H9 (cell line): ENCODE data around the gene ITSN1. TPM values are rescaled to one million over a fixed set of nuclear protein-coding genes. Genes with fewer than 3 reads are reported as not detected.

Experiments
- DNase-seq: peaks from one replicate; pipeline ENCODE4 v3.0.0-alpha.2; 2017
- H2AFZ ChIP-seq: one replicate; pipeline ENCODE4 v1.6.1; 2013; ENCODE audit warnings: mild to moderate bottlenecking, low read length, control low read depth, moderate library complexity
- H2AK5ac ChIP-seq: 2 replicates; pipeline ENCODE4 v1.6.1; 2013; ENCODE audit warnings: low read length, control low read depth, mixed read lengths; ENCODE audit not compliant: insufficient read length
- H2BK120ac ChIP-seq: one replicate; pipeline ENCODE4 v1.6.1; 2013; ENCODE audit warnings: low read depth, mild to moderate bottlenecking, low read length, control low read depth, inconsistent platforms; ENCODE audit not compliant: poor library complexity, severe bottlenecking
- H2BK12ac ChIP-seq: 2 replicates; pipeline ENCODE4 v1.6.1; 2013; ENCODE audit warnings: low read length, control low read depth, mixed read lengths, low read depth; ENCODE audit not compliant: insufficient read length
- H2BK15ac ChIP-seq: 2 replicates; pipeline ENCODE4 v1.6.1; 2013; ENCODE audit warnings: low read depth, low read length, control low read depth
- H2BK20ac ChIP-seq: one replicate; pipeline ENCODE4 v1.6.1; 2013; ENCODE audit warnings: low read depth, mild to moderate bottlenecking, low read length, control low read depth, inconsistent platforms; ENCODE audit not compliant: poor library complexity, severe bottlenecking
- H2BK5ac ChIP-seq: 2 replicates; pipeline ENCODE4 v1.6.1; 2013; ENCODE audit warnings: low read length, control low read depth, mixed read lengths; ENCODE audit not compliant: insufficient read length
- H3K14ac ChIP-seq: 2 replicates; pipeline ENCODE4 v1.6.1; 2013; ENCODE audit warnings: low read length, control low read depth; ENCODE audit not compliant: insufficient read depth
- H3K18ac ChIP-seq: 2 replicates; pipeline ENCODE4 v1.6.1; 2013; ENCODE audit warnings: low read depth, mild to moderate bottlenecking, mixed read lengths, low read length, control low read depth; ENCODE audit not compliant: insufficient read length
- H3K23ac ChIP-seq: 2 replicates; pipeline ENCODE4 v1.6.1; 2013; ENCODE audit warnings: low read length, control low read depth, mixed read lengths, low read depth; ENCODE audit not compliant: insufficient read length
- H3K23me2 ChIP-seq: 2 replicates; pipeline ENCODE4 v1.6.1; 2013; ENCODE audit warnings: low read depth, mild to moderate bottlenecking, mixed read lengths, low read length, control low read depth; ENCODE audit not compliant: insufficient read length, poor library complexity, severe bottlenecking
- H3K27ac ChIP-seq: 2 replicates; pipeline ENCODE4 v1.5.1; 2013; ENCODE audit warnings: low read length, control low read depth, mixed read lengths, low read depth; ENCODE audit not compliant: insufficient read length
- H3K27me3 ChIP-seq: 2 replicates; pipeline ENCODE4 v1.6.1; 2013; ENCODE audit warnings: low read length, control low read depth, inconsistent platforms; ENCODE audit not compliant: insufficient read depth
- H3K4ac ChIP-seq: 2 replicates; pipeline ENCODE4 v1.6.1; 2013; ENCODE audit warnings: low read depth, mild to moderate bottlenecking, control low read depth, inconsistent platforms, low read length, moderate library complexity
- H3K4me1 ChIP-seq: 2 replicates; pipeline ENCODE4 v1.6.1; 2013; ENCODE audit warnings: low read length, control low read depth, inconsistent platforms; ENCODE audit not compliant: insufficient read depth
- H3K4me2 ChIP-seq: 2 replicates; pipeline ENCODE4 v1.6.1; 2013; ENCODE audit warnings: low read length, control low read depth, mixed read lengths; ENCODE audit not compliant: insufficient read length, insufficient read depth
- H3K56ac ChIP-seq: 2 replicates; pipeline ENCODE4 v1.6.1; 2013; ENCODE audit warnings: low read depth, mild to moderate bottlenecking, mixed read lengths, low read length, control low read depth; ENCODE audit not compliant: insufficient read length
- H3K79me1 ChIP-seq: 2 replicates; pipeline ENCODE4 v1.6.1; 2013; ENCODE audit warnings: low read depth, mild to moderate bottlenecking, moderate library complexity, low read length, control low read depth, inconsistent platforms; ENCODE audit not compliant: insufficient read depth, poor library complexity, severe bottlenecking
- H3K79me2 ChIP-seq: 2 replicates; pipeline ENCODE4 v1.6.1; 2013; ENCODE audit warnings: low read length, control low read depth, inconsistent platforms; ENCODE audit not compliant: insufficient read depth
- H3K9ac ChIP-seq: 2 replicates; pipeline ENCODE4 v1.6.1; 2013; ENCODE audit warnings: low read length, control low read depth, mixed read lengths; ENCODE audit not compliant: insufficient read length; ENCODE audit errors: extremely low read depth
- H3K9me3 ChIP-seq: one replicate; pipeline ENCODE4 v1.6.1; 2013; ENCODE audit warnings: low read depth, low read length, inconsistent platforms; ENCODE audit not compliant: control insufficient read depth
- H3T11ph ChIP-seq: one replicate; pipeline ENCODE4 v1.6.1; 2013; ENCODE audit warnings: mild to moderate bottlenecking, low read length, control low read depth, inconsistent platforms
- H4K20me1 ChIP-seq: one replicate; pipeline ENCODE4 v1.6.1; 2013; ENCODE audit not compliant: control insufficient read depth, insufficient read length, insufficient read depth
- H4K5ac ChIP-seq: 2 replicates; pipeline ENCODE4 v1.6.1; 2013; ENCODE audit warnings: low read depth, mild to moderate bottlenecking, mixed read lengths, low read length, control low read depth; ENCODE audit not compliant: insufficient read length
- H4K8ac ChIP-seq: replicated peaks from 2 replicates; pipeline ENCODE4 v1.6.1; 2013; ENCODE audit warnings: low read length, control low read depth, mixed read lengths, low read depth; ENCODE audit not compliant: insufficient read length
- H4K91ac ChIP-seq: 2 replicates; pipeline ENCODE4 v1.6.1; 2013; ENCODE audit warnings: low read depth, mild to moderate bottlenecking, moderate library complexity, mixed read lengths, low read length, control low read depth; ENCODE audit not compliant: insufficient read length
- H3K27ac Mint-ChIP-seq, 3 experiments: 2 replicates in 2 of 3; 3 replicates in 1 of 3; pipeline ENCODE4 v1.8.0; 2020 to 2021; ENCODE audit warnings: mixed read lengths in 3 of 3, mild to moderate bottlenecking in 1 of 3, moderate library complexity in 1 of 3
- H3K27me3 Mint-ChIP-seq: 2 replicates; pipeline ENCODE4 v1.8.0; 2021; ENCODE audit warnings: low read depth, mild to moderate bottlenecking, moderate library complexity, mixed read lengths
- H3K36me3 Mint-ChIP-seq, 3 experiments: 2 replicates in 2 of 3; 3 replicates in 1 of 3; pipeline ENCODE4 v1.8.0; 2020 to 2021; ENCODE audit warnings: low read depth in 3 of 3, mixed read lengths in 3 of 3; ENCODE audit not compliant: insufficient read depth in 1 of 3
- H3K4me1 Mint-ChIP-seq, 2 experiments: 2 replicates each; pipeline ENCODE4 v1.8.0; 2020; ENCODE audit warnings: mixed read lengths in 2 of 2
- H3K4me3 Mint-ChIP-seq, 2 experiments: 2 replicates in 1 of 2; 3 replicates in 1 of 2; pipeline ENCODE4 v1.8.0; 2020 to 2021; ENCODE audit warnings: mild to moderate bottlenecking in 2 of 2, mixed read lengths in 2 of 2, moderate library complexity in 1 of 2
- H3K9me3 Mint-ChIP-seq, 2 experiments: 2 replicates in 1 of 2; 3 replicates in 1 of 2; pipeline ENCODE4 v1.8.0; 2020; ENCODE audit warnings: mild to moderate bottlenecking in 2 of 2, mixed read lengths in 2 of 2, moderate library complexity in 1 of 2
- WGBS: extraction: QIAGEN DNeasy Blood & Tissue Kit; methylation state at CpG from one replicate; pipeline ENCODE4 v1.1.7; 2013; ENCODE audit warnings: missing lambda C conversion rate, low lambda C conversion rate, mixed read lengths; ENCODE audit not compliant: insufficient read length; ENCODE audit errors: extremely low coverage; 5-methylcytosine and 5-hydroxymethylcytosine counted together
- total RNA-seq: library from RNA; stranded (reverse); gene quantifications from 2 replicates; pipeline ENCODE4 v1.2.1, GENCODE V29; 2021
- TF ChIP-seq, protein P1 (sequence below): fragments of 200-600 bp; sonication (generic); conservative IDR thresholded peaks from 3 replicates; pipeline ENCODE4 v1.8.0; 2021; ENCODE audit warnings: antibody characterized with exemption, mild to moderate bottlenecking

The ITSN1 gene
- total RNA-seq, 1 experiment from 2014 or later: 94.2 TPM

DNA sequence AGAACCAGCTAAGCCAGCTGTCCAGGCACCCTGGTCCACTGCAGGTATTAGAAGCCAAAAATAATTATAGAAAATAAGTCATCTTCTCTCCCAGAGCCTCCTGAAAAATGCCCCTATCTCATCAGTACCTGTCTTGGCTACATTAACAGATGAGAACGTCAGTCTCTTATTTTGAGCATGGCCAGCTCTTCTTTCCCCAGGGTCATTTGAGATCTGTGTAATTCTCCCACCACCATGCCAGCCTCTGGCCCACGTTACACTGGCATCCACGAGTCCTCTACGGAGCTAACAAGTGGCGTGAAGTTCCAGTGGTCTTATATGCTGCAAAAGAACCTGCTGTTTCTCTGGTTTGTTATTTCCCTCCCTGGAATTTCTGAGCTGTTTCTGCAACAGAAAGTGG, 155.3 kb downstream of the ITSN1 start:
- no peak overlapping the region for H2AK5ac ChIP-seq
- H3K9me3 Mint-ChIP-seq: no peaks in the 10 kb centered on the region
- H3K27me3 Mint-ChIP-seq: no peaks in the 10 kb centered on the region
- H2BK5ac ChIP-seq: no peak overlapping the region
- TF ChIP-seq, protein P1, sequence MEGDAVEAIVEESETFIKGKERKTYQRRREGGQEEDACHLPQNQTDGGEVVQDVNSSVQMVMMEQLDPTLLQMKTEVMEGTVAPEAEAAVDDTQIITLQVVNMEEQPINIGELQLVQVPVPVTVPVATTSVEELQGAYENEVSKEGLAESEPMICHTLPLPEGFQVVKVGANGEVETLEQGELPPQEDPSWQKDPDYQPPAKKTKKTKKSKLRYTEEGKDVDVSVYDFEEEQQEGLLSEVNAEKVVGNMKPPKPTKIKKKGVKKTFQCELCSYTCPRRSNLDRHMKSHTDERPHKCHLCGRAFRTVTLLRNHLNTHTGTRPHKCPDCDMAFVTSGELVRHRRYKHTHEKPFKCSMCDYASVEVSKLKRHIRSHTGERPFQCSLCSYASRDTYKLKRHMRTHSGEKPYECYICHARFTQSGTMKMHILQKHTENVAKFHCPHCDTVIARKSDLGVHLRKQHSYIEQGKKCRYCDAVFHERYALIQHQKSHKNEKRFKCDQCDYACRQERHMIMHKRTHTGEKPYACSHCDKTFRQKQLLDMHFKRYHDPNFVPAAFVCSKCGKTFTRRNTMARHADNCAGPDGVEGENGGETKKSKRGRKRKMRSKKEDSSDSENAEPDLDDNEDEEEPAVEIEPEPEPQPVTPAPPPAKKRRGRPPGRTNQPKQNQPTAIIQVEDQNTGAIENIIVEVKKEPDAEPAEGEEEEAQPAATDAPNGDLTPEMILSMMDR: no peak
- H3K27me3 ChIP-seq: no peaks in the 10 kb centered on the region
- no peak overlapping the region for H4K5ac ChIP-seq
- no peak overlapping the region for H2BK12ac ChIP-seq
- no peak overlapping the region for H3K14ac ChIP-seq
- peaks cover 14% of the 10 kb centered on the region for H3K4me1 ChIP-seq
- H3K4me1 Mint-ChIP-seq: peaks cover 39 to 49% of the 10 kb centered on the region in 2 experiments
- no peak overlapping the region for H3K23ac ChIP-seq
- no peak overlapping the region for H3K27ac ChIP-seq
- H3K9me3 ChIP-seq: no peaks in the 10 kb centered on the region
- no peaks in the 10 kb centered on the region for H3K79me1 ChIP-seq
- H3K23me2 ChIP-seq: no peaks in the 10 kb centered on the region
- H2BK120ac ChIP-seq: no peak overlapping the region
- H3T11ph ChIP-seq: no peak overlapping the region
- H4K20me1 ChIP-seq: no peaks in the 10 kb centered on the region
- no peaks in the 10 kb centered on the region for H3K79me2 ChIP-seq
- peaks cover 19 to 57% (median 50%) of the 10 kb centered on the region in 3 experiments; a peak in 6 of 7 replicates for H3K36me3 Mint-ChIP-seq
- no peak overlapping the region for H3K56ac ChIP-seq
- peak overlapping the region in 2 of 3 experiments; percentile 57 to 63; a peak in 3 of 7 replicates for H3K27ac Mint-ChIP-seq
- no peak overlapping the region for H3K9ac ChIP-seq
- no peak overlapping the region for H4K8ac ChIP-seq
- DNase-seq: no peak
- H3K4me3 Mint-ChIP-seq: no peak overlapping the region
- H2BK20ac ChIP-seq: no peak overlapping the region
- no peak overlapping the region for H3K18ac ChIP-seq
- H2AFZ ChIP-seq: no peak overlapping the region
- H3K4me2 ChIP-seq: no peak overlapping the region
- WGBS: no CpG with 5 or more reads among the region's 5 CpGs
- no peak overlapping the region for H3K4ac ChIP-seq
- no peak overlapping the region for H4K91ac ChIP-seq
- no peak overlapping the region for H2BK15ac ChIP-seq
